Measurements from ENCODE around the gene VPS13A.

GRCh38 chr9:77427256-77427927, 250.1 kb downstream of the VPS13A start:
- TF ChIP-seq POLR2A (IDR thresholded peaks at IDR 0.05; ENCODE audit: low read length) (no peak), GATA1 (IDR thresholded peaks at IDR 0.05; ENCODE audit: low read depth, low read length) (no peak)
